ENCODE measurements around the gene PSMD9.
A peak's percentile ranks its signal among the peaks of the same experiment; 100 is the strongest.

PSMD9 gene

DNA sequence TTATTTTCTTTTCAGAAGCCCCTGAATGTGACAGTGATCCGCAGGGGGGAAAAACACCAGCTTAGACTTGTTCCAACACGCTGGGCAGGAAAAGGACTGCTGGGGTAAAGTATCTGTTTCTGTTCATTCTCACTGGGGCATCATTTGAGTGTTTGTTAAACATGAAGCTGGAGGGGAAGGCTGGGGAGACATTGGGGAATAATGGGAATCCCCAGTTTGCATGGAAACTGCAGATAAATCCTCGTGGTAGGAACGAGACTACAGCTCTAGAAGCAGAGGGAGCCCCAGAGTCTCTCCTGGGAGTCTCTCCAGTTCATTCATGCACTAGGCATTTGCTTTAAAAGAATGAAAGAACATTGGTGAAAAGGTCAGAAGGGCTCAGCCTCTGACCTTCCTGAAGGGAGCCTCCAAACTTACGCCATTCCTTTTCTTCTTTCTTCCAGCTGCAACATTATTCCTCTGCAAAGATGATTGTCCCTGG, 27.3 kb downstream of the PSMD9 start:
- no peak for TF ChIP-seq EZH2phosphoT487 (conservative IDR thresholded peaks at IDR 0.05; ENCODE audit: low read length)
- TF ChIP-seq, protein P1, sequence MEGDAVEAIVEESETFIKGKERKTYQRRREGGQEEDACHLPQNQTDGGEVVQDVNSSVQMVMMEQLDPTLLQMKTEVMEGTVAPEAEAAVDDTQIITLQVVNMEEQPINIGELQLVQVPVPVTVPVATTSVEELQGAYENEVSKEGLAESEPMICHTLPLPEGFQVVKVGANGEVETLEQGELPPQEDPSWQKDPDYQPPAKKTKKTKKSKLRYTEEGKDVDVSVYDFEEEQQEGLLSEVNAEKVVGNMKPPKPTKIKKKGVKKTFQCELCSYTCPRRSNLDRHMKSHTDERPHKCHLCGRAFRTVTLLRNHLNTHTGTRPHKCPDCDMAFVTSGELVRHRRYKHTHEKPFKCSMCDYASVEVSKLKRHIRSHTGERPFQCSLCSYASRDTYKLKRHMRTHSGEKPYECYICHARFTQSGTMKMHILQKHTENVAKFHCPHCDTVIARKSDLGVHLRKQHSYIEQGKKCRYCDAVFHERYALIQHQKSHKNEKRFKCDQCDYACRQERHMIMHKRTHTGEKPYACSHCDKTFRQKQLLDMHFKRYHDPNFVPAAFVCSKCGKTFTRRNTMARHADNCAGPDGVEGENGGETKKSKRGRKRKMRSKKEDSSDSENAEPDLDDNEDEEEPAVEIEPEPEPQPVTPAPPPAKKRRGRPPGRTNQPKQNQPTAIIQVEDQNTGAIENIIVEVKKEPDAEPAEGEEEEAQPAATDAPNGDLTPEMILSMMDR (IDR thresholded peaks at IDR 0.05; ENCODE audit: insufficient read depth, low read length, poor library complexity, severe bottlenecking), result no peak
- no peak overlapping the region for H3K9ac ChIP-seq (ENCODE audit: low read length)
- no peak overlapping the region for H3K4me3 ChIP-seq (ENCODE audit: insufficient read depth, low read length, poor library complexity, severe bottlenecking)
- H3K36me3 ChIP-seq (ENCODE audit: low read length), result no peaks in the 10 kb centered on the region
- no peaks in the 10 kb centered on the region for H3K27me3 ChIP-seq (ENCODE audit: low read length)
- H2AFZ ChIP-seq (ENCODE audit: low read depth, low read length, severe bottlenecking), result no peak overlapping the region
- H3F3A ChIP-seq (ENCODE audit: insufficient read depth), result peaks cover 31% of the 10 kb centered on the region
- H3K9me3 ChIP-seq (ENCODE audit: insufficient read depth, low read length), result no peaks in the 10 kb centered on the region
- H3K27ac ChIP-seq (ENCODE audit: low read depth, low read length), result peak overlapping the region; percentile 86
- H3K9me2 ChIP-seq (replicated peaks; ENCODE audit: insufficient read depth, low read length), result no peaks in the 10 kb centered on the region
- no peaks in the 10 kb centered on the region; the same call in 1 of the 2 replicates for H3K79me2 ChIP-seq (ENCODE audit: insufficient read depth, low read length)
- H4K20me1 ChIP-seq (ENCODE audit: low read depth, low read length), result no peaks in the 10 kb centered on the region
- H3K4me2 ChIP-seq (ENCODE audit: low read depth, low read length, poor library complexity, severe bottlenecking), result no peak overlapping the region

DNA sequence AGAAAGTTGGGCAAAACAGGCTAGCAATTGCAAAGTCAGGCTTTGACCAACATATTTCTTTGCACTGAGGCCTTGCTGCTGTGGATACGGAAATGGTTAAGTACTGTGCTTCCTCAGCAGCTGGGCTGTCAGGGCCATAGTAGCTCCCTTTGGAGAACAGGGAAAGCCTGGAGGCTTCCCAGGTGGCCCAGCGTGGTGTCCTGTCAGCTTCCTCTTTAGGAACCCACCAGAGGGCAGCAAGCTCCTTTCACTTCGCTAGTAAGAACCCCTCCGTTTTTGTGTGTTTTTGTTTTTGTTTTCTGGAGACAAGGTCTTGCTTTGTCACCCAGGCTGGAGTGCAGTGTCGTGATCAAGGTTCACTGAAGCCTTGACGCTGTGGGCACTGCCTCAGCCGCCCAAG, 28.1 kb downstream of the PSMD9 start:
- Histone ChIP-seq H4K20me1 (ENCODE audit: low read depth, low read length) (no peaks in the 10 kb centered on the region), H3K27me3 (ENCODE audit: low read length) (no peaks in the 10 kb centered on the region), H3K27ac (ENCODE audit: low read depth, low read length) (peak overlapping the region; percentile 86), H2AFZ (ENCODE audit: low read depth, low read length, severe bottlenecking) (no peak overlapping the region), H3K9ac (ENCODE audit: low read length) (peak overlapping the region; percentile 65; the same call in 1 of the 2 replicates), H3F3A (ENCODE audit: insufficient read depth) (peaks cover 31% of the 10 kb centered on the region), H3K79me2 (ENCODE audit: insufficient read depth, low read length) (no peaks in the 10 kb centered on the region; the same call in 1 of the 2 replicates), H3K4me3 (ENCODE audit: insufficient read depth, low read length, poor library complexity, severe bottlenecking) (no peak overlapping the region), H3K4me2 (ENCODE audit: low read depth, low read length, poor library complexity, severe bottlenecking) (peak overlapping the region; percentile 69), H3K9me2 (replicated peaks; ENCODE audit: insufficient read depth, low read length) (no peaks in the 10 kb centered on the region), H3K36me3 (ENCODE audit: low read length) (no peaks in the 10 kb centered on the region), H3K9me3 (ENCODE audit: insufficient read depth, low read length) (no peaks in the 10 kb centered on the region)
- TF ChIP-seq EZH2phosphoT487 (conservative IDR thresholded peaks at IDR 0.05; ENCODE audit: low read length), result no peak
- TF ChIP-seq, protein P1 (IDR thresholded peaks at IDR 0.05; ENCODE audit: insufficient read depth, low read length, poor library complexity, severe bottlenecking), result peak; percentile 48

DNA sequence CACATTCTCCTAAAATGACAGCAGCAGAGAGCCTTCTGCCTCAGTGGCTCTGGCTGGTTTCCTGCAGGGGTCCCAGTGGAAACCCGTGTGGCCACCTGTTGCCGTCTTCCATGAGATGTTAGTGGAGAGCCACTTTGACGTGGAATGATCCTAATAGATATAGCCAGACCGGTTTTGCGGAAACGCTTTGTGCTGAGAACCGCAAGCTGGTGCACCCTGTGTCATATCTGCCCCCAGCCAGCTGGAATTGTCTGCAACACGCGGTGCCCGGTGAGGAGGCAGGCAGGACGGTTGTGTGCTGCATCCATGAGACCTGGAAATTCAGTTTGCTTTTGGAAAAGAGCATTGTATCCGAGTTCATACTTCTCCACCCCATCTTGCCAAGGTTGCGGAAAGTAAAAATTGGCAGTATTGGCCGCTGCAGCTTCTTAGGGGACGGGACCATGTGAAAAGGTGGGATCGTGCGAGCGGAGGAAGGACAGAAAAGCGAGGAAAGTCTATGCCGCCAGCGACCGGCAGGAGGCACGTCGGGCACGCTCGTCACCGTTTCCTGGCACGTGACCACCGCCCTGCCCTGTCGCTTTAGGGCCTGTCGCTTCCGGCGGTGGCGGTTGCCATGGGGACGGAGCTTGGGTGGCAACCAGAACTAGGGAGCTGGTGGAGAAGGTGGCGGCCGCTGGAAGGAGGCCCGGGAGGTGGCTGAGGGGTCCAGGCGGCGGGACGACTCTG, 29.5 kb downstream of the PSMD9 start, which contains the start of gene CFAP251:
CFAP251 (plus strand) TSS at position 643 of the 729 bp plus-strand sequence. CDS start 2,714 bp downstream, outside the sequence.
- H3K27ac ChIP-seq (ENCODE audit: low read depth, low read length), result peak within 1 kb of the TSS; percentile 86
- H2AFZ ChIP-seq (ENCODE audit: low read depth, low read length, severe bottlenecking), result peak within 1 kb of the TSS; percentile 52
- peaks cover 31% of the 10 kb centered on the region for H3F3A ChIP-seq (ENCODE audit: insufficient read depth)
- no peaks in the 10 kb centered on the region for H3K9me3 ChIP-seq (ENCODE audit: insufficient read depth, low read length)
- no peaks in the 10 kb centered on the region for H3K9me2 ChIP-seq (replicated peaks; ENCODE audit: insufficient read depth, low read length)
- H3K27me3 ChIP-seq (ENCODE audit: low read length), result no peaks in the 10 kb centered on the region
- H3K4me3 ChIP-seq (ENCODE audit: insufficient read depth, low read length, poor library complexity, severe bottlenecking), result peak within 1 kb of the TSS; percentile 59
- H3K9ac ChIP-seq (ENCODE audit: low read length), result peak within 1 kb of the TSS; percentile 65
- H3K4me2 ChIP-seq (ENCODE audit: low read depth, low read length, poor library complexity, severe bottlenecking), result peak within 1 kb of the TSS; percentile 69
- H3K79me2 ChIP-seq (ENCODE audit: insufficient read depth, low read length), result no peaks in the 10 kb centered on the region; the same call in 1 of the 2 replicates
- TF ChIP-seq EZH2phosphoT487 (conservative IDR thresholded peaks at IDR 0.05; ENCODE audit: low read length), result no peak
- TF ChIP-seq, protein P1 (IDR thresholded peaks at IDR 0.05; ENCODE audit: insufficient read depth, low read length, poor library complexity, severe bottlenecking), result peak; percentile 73
- no peaks in the 10 kb centered on the region for H4K20me1 ChIP-seq (ENCODE audit: low read depth, low read length)
- H3K36me3 ChIP-seq (ENCODE audit: low read length), result no peaks in the 10 kb centered on the region

Data from SU-DHL-6 (cell line).